Measurements from ENCODE around the gene TSTD1. TPM values are rescaled to one million over a fixed set of nuclear protein-coding genes. Genes with fewer than 3 reads are reported as not detected.
"Not testable (repeated sequence)": the region's sequence is repeated elsewhere in the genome, so short reads cannot be mapped to it uniquely, and the experiment has no call there.

The TSTD1 gene
- total RNA-seq, 2 donors from 2014 or later, result 38.7 to 119 TPM

DNA sequence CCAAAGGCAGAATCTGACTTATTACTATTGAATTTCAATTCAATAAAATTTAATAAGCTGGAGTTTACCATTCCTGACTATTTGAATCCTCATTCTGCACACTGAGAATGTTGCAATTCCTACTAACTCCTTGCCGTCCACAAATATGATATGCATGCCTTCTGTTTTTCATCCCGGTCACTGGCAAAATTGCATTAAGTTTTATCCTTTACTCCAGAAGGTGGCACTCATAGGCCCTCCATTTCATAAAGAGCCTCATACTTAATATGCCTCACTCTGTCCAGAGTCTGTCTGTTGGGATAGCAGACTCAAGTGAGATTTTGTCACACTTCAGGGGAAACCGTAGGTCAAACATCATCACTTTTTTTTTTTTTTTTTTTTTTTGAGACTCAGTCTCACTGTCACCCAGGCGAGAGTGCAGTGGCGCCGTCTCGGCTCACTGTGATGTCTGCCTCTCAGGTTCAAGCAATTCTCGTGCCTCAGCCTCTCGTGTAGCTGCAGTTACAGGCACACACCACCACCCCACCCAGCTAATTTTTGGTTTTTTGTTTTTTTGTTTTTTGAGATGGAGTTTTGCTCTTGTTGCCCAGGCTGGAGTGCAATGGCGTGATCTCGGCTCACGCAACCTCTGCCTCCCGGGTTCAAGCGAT is 45.1 kb downstream of the TSTD1 start:
- no peak overlapping the region for H3K27ac Mint-ChIP-seq
- no peaks in the 10 kb centered on the region for H3K9me3 Mint-ChIP-seq
- H3K4me3 Mint-ChIP-seq, result no peak overlapping the region
- no peaks in the 10 kb centered on the region for H3K27me3 Mint-ChIP-seq
- peaks cover 13% of the 10 kb centered on the region for H3K36me3 Mint-ChIP-seq (ENCODE audit: low read depth)
- ATAC-seq (replicated peaks), result no peak
- H3K4me1 Mint-ChIP-seq, result peaks cover 21% of the 10 kb centered on the region

DNA sequence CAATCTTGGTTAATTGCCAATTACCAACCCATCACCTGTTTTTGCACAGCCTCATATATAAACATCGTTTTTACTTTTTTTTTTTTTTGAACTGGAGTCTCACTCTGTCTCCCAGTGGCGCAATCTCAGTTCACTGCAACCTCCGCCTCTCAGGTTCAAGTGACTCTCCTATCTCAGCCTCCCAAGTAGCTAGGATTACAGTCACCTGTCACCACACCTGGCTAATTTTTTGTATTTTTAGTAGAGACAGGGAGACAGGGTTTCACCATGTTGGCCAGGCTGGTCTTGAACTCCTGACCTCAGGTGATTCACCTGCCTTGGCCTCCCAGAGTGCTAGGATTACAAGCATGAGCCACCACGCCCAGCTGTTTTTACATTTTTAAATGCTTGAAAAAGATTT is 46.7 kb downstream of the TSTD1 start:
- not testable (repeated sequence) for H3K27me3 Mint-ChIP-seq; H3K27ac Mint-ChIP-seq; H3K9me3 Mint-ChIP-seq; ATAC-seq (replicated peaks); H3K4me3 Mint-ChIP-seq; H3K36me3 Mint-ChIP-seq (ENCODE audit: low read depth)
- H3K4me1 Mint-ChIP-seq, result peaks cover 13% of the 10 kb centered on the region

Other genes with a start within 250 kb of the TSTD1 start
- gene LY9, start 242.8 kb downstream of the TSTD1 start, total RNA-seq, result 1 to 10 TPM; 1.9 to 3.2 TPM
- gene CD244, start 176.1 kb downstream of the TSTD1 start, total RNA-seq, result under 1 TPM in 1 of 2 donors, not detected in 1; 0.48 TPM
- not detected for gene ITLN1, start 153.8 kb downstream of the TSTD1 start, total RNA-seq
- not detected for gene ITLN2, start 84.2 kb downstream of the TSTD1 start, total RNA-seq
- gene F11R, start 17.8 kb downstream of the TSTD1 start, total RNA-seq, result 100 to 1,000 TPM in 1 of 2 donors, 10 to 100 TPM in 1; 13.0 to 110 TPM
- gene USF1, start 7.0 kb upstream of the TSTD1 start, total RNA-seq, result 10 to 100 TPM; 51.6 to 66.9 TPM
- 100 to 1,000 TPM; 180 to 207 TPM for gene ARHGAP30, start 30.9 kb upstream of the TSTD1 start, total RNA-seq
- under 1 TPM; 0.22 to 0.32 TPM for gene NECTIN4, start 50.6 kb upstream of the TSTD1 start, total RNA-seq
- not detected for gene KLHDC9, start 59.4 kb upstream of the TSTD1 start, total RNA-seq
- gene PFDN2, start 79.1 kb upstream of the TSTD1 start, total RNA-seq, result 100 to 1,000 TPM in 1 of 2 donors, 10 to 100 TPM in 1; 72.1 to 107 TPM
- 10 to 100 TPM; 38.9 to 74.6 TPM for gene NIT1, start 79.1 kb upstream of the TSTD1 start, total RNA-seq
- 10 to 100 TPM; 39.9 to 41.3 TPM for gene DEDD, start 93.7 kb upstream of the TSTD1 start, total RNA-seq
- gene UFC1, start 115.0 kb upstream of the TSTD1 start, total RNA-seq, result 100 to 1,000 TPM; 184 to 209 TPM
- 10 to 100 TPM; 28.6 to 30.1 TPM for gene USP21, start 120.5 kb upstream of the TSTD1 start, total RNA-seq
- gene PPOX, start 127.5 kb upstream of the TSTD1 start, total RNA-seq, result 10 to 100 TPM; 27.3 to 44.9 TPM
- 10 to 100 TPM; 55.7 to 60.9 TPM for gene B4GALT3, start 138.5 kb upstream of the TSTD1 start, total RNA-seq
- 1 to 10 TPM; 2.2 to 3.1 TPM for gene ADAMTS4, start 160.1 kb upstream of the TSTD1 start, total RNA-seq
- 100 to 1,000 TPM in 1 of 2 donors, 10 to 100 TPM in 1; 96.5 to 102 TPM for gene NDUFS2, start 163.4 kb upstream of the TSTD1 start, total RNA-seq
- 1 to 10 TPM; 1.1 to 2.2 TPM for gene FCER1G, start 176.3 kb upstream of the TSTD1 start, total RNA-seq
- gene APOA2, start 184.7 kb upstream of the TSTD1 start, total RNA-seq, result not detected
- 10 to 100 TPM in 1 of 2 donors, 1 to 10 TPM in 1; 9.2 to 20.2 TPM for gene TOMM40L, start 187.1 kb upstream of the TSTD1 start, total RNA-seq
- gene NR1I3, start 199.2 kb upstream of the TSTD1 start, total RNA-seq, result not detected
- gene PCP4L1, start 219.8 kb upstream of the TSTD1 start, total RNA-seq, result under 1 TPM; 0.86 to 0.90 TPM